RWPE2 (cell line): Measurements from ENCODE around the gene MTA1.

Experiments used
- ATAC-seq: fragments of 200-7000 bp; cut with Tn5 transposase; 3 replicates; pipeline ENCODE4 v1.9.1; 2021; ENCODE audit warnings: low read depth
- DNase-seq: peaks from one replicate; pipeline ENCODE4 v3.0.0-alpha.2; 2020; ENCODE audit warnings: low spot score
- H3K27ac ChIP-seq: fragments of 450-650 bp; 2 replicates; pipeline ENCODE4 v1.5.1; 2017; ENCODE audit warnings: mild to moderate bottlenecking; ENCODE audit not compliant: poor library complexity, severe bottlenecking
- H3K27me3 ChIP-seq: fragments of 250-450 bp; sonication (Bioruptor Pico); 2 replicates; pipeline ENCODE4 v1.5.1; 2021; ENCODE audit warnings: mild to moderate bottlenecking, moderate library complexity; ENCODE audit not compliant: insufficient read depth, poor library complexity, severe bottlenecking
- H3K36me3 ChIP-seq: fragments of 250-450 bp; sonication (Bioruptor Pico); 2 replicates; pipeline ENCODE4 v1.5.1; 2020; ENCODE audit warnings: low read depth, mild to moderate bottlenecking, moderate library complexity
- H3K4me1 ChIP-seq: fragments of 250-450 bp; sonication (Bioruptor Pico); 2 replicates; pipeline ENCODE4 v1.5.1; 2021; ENCODE audit warnings: mild to moderate bottlenecking, moderate library complexity; ENCODE audit not compliant: insufficient read depth, poor library complexity, severe bottlenecking
- H3K4me3 ChIP-seq: fragments of 250-450 bp; sonication (Bioruptor Pico); 2 replicates; pipeline ENCODE4 v1.5.1; 2021; ENCODE audit warnings: mild to moderate bottlenecking, moderate library complexity; ENCODE audit not compliant: severe bottlenecking
- H3K9me3 ChIP-seq: fragments of 250-450 bp; sonication (Bioruptor Pico); 2 replicates; pipeline ENCODE4 v1.5.1; 2021; ENCODE audit warnings: mild to moderate bottlenecking, moderate library complexity; ENCODE audit not compliant: severe bottlenecking
- CTCF ChIP-seq: fragments of 450-650 bp; IDR thresholded peaks from one replicate; pipeline ENCODE4 v1.5.1; 2017; ENCODE audit warnings: mild to moderate bottlenecking, moderate library complexity; ENCODE audit not compliant: poor library complexity, severe bottlenecking

The MTA1 gene

GRCh38 chr14:105377555-105378182 is 42.0 kb upstream of the MTA1 start:
- no peak for TF ChIP-seq CTCF
- H3K4me3 ChIP-seq, result no peak overlapping the region
- no peaks in the 10 kb centered on the region for H3K4me1 ChIP-seq
- no peaks in the 10 kb centered on the region for H3K27me3 ChIP-seq
- no peaks in the 10 kb centered on the region for H3K36me3 ChIP-seq
- no peak overlapping the region for H3K27ac ChIP-seq
- H3K9me3 ChIP-seq, result no peaks in the 10 kb centered on the region
- ATAC-seq, result no peak
- no peak for DNase-seq

- H3K36me3 ChIP-seq, result peaks cover 4% of the 10 kb centered on the region; the same call in 1 of the 2 replicates
- no peak overlapping the region for H3K27ac ChIP-seq
- H3K4me1 ChIP-seq, result no peaks in the 10 kb centered on the region
- no peak overlapping the region for H3K4me3 ChIP-seq
- TF ChIP-seq CTCF, result no peak
- no peak for ATAC-seq
- DNase-seq, result no peak
- no peaks in the 10 kb centered on the region for H3K27me3 ChIP-seq
- no peaks in the 10 kb centered on the region for H3K9me3 ChIP-seq
These were observed 41.4 kb upstream of the MTA1 start for GRCh38 chr14:105378199-105378598.

GRCh38 chr14:105378873-105379685 is 40.5 kb upstream of the MTA1 start:
- H3K27me3 ChIP-seq, result no peaks in the 10 kb centered on the region
- H3K9me3 ChIP-seq, result no peaks in the 10 kb centered on the region
- H3K36me3 ChIP-seq, result peaks cover 13% of the 10 kb centered on the region; the same call in 1 of the 2 replicates
- ATAC-seq (no peak), DNase-seq (no peak)
- no peak overlapping the region for H3K27ac ChIP-seq
- TF ChIP-seq CTCF, result no peak
- no peak overlapping the region for H3K4me3 ChIP-seq
- no peaks in the 10 kb centered on the region for H3K4me1 ChIP-seq

GRCh38 chr14:105379946-105380345 is 39.7 kb upstream of the MTA1 start:
- no peak for ATAC-seq
- H3K27me3 ChIP-seq, result no peaks in the 10 kb centered on the region
- peaks cover 13% of the 10 kb centered on the region for H3K36me3 ChIP-seq

More at GRCh38 chr14:105379946-105380345, 39.7 kb upstream of the MTA1 start:
- Histone ChIP-seq H3K4me1 (no peaks in the 10 kb centered on the region), H3K4me3 (no peak overlapping the region), H3K27ac (no peak overlapping the region), H3K9me3 (no peaks in the 10 kb centered on the region)
- DNase-seq, result no peak
- TF ChIP-seq CTCF, result no peak
